K562 (cell line): ENCODE data around the gene UBA52. TPM values are rescaled to one million over a fixed set of nuclear protein-coding genes. Genes with fewer than 3 reads are reported as not detected.
"Not testable (repeated sequence)": the region's sequence is repeated elsewhere in the genome, so short reads cannot be mapped to it uniquely, and the experiment has no call there.

Experiments used
- ARNT ChIP-seq, 2 experiments: fragments of 450-650 bp; IDR thresholded peaks; 2 replicates each; pipeline ENCODE4 v1.6.1; 2016; ENCODE audit warnings: mild to moderate bottlenecking in 1 of 2
- ZNF121 ChIP-seq: sonication (generic); formaldehyde crosslinking; conservative IDR thresholded peaks from 2 replicates; pipeline ENCODE4 v1.8.0; 2022; ENCODE audit warnings: missing genetic modification reagents
- polyA plus RNA-seq, 8 experiments: library from polyadenylated mRNA; depleted of rRNA in 4 of 8; stranded (reverse) in 5 of 8; unstranded in 3 of 8; fragments of >200 nt; fragmentation: Nextera tagmentation in 2 of 8; fragmentation: Illumina TruSeq in 1 of 8; extraction: Ambion mirVana in 2 of 8; extraction: Trizol in 1 of 8; gene quantifications; 2 replicates each; pipeline versions ENCODE4 v1.2.1 to v1.2.3, GENCODE V29; 2011 to 2014; ENCODE audit warnings: inconsistent platforms in 1 of 8, missing spikeins in 1 of 8
- total RNA-seq, 7 experiments: library from RNA; depleted of rRNA in 6 of 7; stranded (reverse); fragments of >200 nt in 6 of 7; fragmentation: Illumina TruSeq in 2 of 7; extraction: Trizol in 2 of 7; gene quantifications; 2 replicates each; pipeline versions ENCODE4 v1.2.1 to v1.2.3, GENCODE V29; 2011 to 2021; ENCODE audit warnings: low replicate concordance in 1 of 7
- TF ChIP-seq, protein P1 (sequence below), 2 experiments: fragments of 450-650 bp in 1 of 2; sonication (generic) in 1 of 2; formaldehyde crosslinking in 1 of 2; IDR thresholded peaks; 2 replicates each; pipeline versions ENCODE4 v1.7.1 to v1.9.0; 2016 to 2022; ENCODE audit warnings: inconsistent platforms in 1 of 2, mild to moderate bottlenecking in 1 of 2, missing genetic modification reagents in 1 of 2

The UBA52 gene
- total and polyA plus RNA-seq, 9 of the 15 experiments (the other 6 are each of a cell fraction or from before 2014, with no cell fraction given) = 1,110 to 2,751 (median 1,733) TPM

DNA sequence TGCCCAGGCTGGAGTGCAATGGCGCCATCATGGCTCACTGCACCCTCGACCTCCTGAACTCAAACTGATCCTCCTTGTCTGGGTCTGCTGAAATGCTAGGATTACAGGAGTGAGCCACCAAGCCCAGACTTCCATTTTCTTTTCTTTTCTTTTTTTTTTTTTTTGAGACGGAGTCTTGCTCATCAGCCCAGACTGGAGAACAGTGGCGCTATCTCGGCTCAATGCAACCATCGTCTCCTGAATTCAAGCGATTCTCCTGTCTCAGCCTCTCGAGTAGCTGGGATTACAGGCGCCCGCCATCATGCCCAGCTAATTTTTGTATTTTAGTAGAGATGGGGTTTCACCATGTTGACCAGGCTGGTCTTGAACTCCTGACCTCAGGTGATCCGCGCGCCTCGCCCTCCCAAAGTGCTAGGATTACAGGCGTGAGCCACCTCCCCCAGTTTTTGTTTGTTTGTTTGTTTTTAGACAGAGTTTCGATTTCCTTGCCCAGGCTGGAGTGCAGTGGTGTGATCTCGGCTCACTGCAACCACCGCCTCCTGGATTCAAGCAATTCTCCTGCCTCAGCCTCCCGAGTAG, 48.7 kb upstream of the UBA52 start (continued):
- TF ChIP-seq, protein P1, sequence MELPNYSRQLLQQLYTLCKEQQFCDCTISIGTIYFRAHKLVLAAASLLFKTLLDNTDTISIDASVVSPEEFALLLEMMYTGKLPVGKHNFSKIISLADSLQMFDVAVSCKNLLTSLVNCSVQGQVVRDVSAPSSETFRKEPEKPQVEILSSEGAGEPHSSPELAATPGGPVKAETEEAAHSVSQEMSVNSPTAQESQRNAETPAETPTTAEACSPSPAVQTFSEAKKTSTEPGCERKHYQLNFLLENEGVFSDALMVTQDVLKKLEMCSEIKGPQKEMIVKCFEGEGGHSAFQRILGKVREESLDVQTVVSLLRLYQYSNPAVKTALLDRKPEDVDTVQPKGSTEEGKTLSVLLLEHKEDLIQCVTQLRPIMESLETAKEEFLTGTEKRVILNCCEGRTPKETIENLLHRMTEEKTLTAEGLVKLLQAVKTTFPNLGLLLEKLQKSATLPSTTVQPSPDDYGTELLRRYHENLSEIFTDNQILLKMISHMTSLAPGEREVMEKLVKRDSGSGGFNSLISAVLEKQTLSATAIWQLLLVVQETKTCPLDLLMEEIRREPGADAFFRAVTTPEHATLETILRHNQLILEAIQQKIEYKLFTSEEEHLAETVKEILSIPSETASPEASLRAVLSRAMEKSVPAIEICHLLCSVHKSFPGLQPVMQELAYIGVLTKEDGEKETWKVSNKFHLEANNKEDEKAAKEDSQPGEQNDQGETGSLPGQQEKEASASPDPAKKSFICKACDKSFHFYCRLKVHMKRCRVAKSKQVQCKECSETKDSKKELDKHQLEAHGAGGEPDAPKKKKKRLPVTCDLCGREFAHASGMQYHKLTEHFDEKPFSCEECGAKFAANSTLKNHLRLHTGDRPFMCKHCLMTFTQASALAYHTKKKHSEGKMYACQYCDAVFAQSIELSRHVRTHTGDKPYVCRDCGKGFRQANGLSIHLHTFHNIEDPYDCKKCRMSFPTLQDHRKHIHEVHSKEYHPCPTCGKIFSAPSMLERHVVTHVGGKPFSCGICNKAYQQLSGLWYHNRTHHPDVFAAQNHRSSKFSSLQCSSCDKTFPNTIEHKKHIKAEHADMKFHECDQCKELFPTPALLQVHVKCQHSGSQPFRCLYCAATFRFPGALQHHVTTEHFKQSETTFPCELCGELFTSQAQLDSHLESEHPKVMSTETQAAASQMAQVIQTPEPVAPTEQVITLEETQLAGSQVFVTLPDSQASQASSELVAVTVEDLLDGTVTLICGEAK (IDR thresholded peaks at IDR 0.05) = peak; percentile 32; the same call in 1 of the 2 replicates
- TF ChIP-seq, protein P1 (CRISPR knock-in tag; IDR thresholded peaks at IDR 0.05) = not testable (repeated sequence)
- TF ChIP-seq ARNT (IDR thresholded peaks at IDR 0.05) (peak; percentile 70 to 82), ZNF121 (CRISPR knock-in tag) (peak; percentile 100)
